ENCODE data around the gene CCDC93. TPM values are rescaled to one million over a fixed set of nuclear protein-coding genes. Genes with fewer than 3 reads are reported as not detected.

CCDC93 gene
- total RNA-seq, 1 experiment from 2014 or later: 27.2 TPM

- DNase-seq (ENCODE audit: low spot score): no peak
- Histone ChIP-seq H3K9me3 (ENCODE audit: low read depth, low read length, poor library complexity, severe bottlenecking) (no peaks in the 10 kb centered on the region), H3K4me1 (ENCODE audit: insufficient read depth, low read length, poor library complexity, severe bottlenecking) (no peaks in the 10 kb centered on the region), H3K36me3 (ENCODE audit: insufficient read depth, low read length, poor library complexity, severe bottlenecking) (peaks cover 12% of the 10 kb centered on the region), H3K27ac (ENCODE audit: low read depth, low read length, poor library complexity, severe bottlenecking) (no peak overlapping the region), H3K4me3 (ENCODE audit: low read depth, low read length, poor library complexity, severe bottlenecking) (no peak overlapping the region), H3K27me3 (replicated peaks; ENCODE audit: insufficient read depth, low read depth, low read length, poor library complexity) (no peaks in the 10 kb centered on the region)
- no TSS peak for BruUV-seq (replicated peaks)
- POLR2A ChIA-PET (ENCODE audit: low non-redundant PET): no interaction called here
- intact Hi-C loops (cut with micrococcal nuclease; ENCODE audit: unreplicated experiment): no loop called here
- TF ChIP-seq EZH2 (IDR thresholded peaks at IDR 0.05; ENCODE audit: borderline replicate concordance, low read depth, low read length, poor library complexity, severe bottlenecking): no peak
- no peak for TF ChIP-seq CTCF (conservative IDR thresholded peaks at IDR 0.05; ENCODE audit: low read depth, low read length)
- CTCF ChIA-PET: interaction anchor here (1.3 kb wide), 1 partner anchor 42 kb away, joined by 3 read pairs; no protein-coding TSS in a partner anchor
Measured at GRCh38 chr2:117961201-117961600, 52.7 kb downstream of the CCDC93 start.

GRCh38 chr2:117960231-117960630, 53.6 kb downstream of the CCDC93 start:
- ChIA-PET POLR2A (ENCODE audit: low non-redundant PET) (no interaction called here), CTCF (no interaction called here)
- no peak overlapping the region for H3K4me3 ChIP-seq (ENCODE audit: low read depth, low read length, poor library complexity, severe bottlenecking)
- H3K27me3 ChIP-seq (replicated peaks; ENCODE audit: insufficient read depth, low read depth, low read length, poor library complexity): no peaks in the 10 kb centered on the region
- TF ChIP-seq CTCF (conservative IDR thresholded peaks at IDR 0.05; ENCODE audit: low read depth, low read length) (no peak), EZH2 (IDR thresholded peaks at IDR 0.05; ENCODE audit: borderline replicate concordance, low read depth, low read length, poor library complexity, severe bottlenecking) (no peak)
- peaks cover 12% of the 10 kb centered on the region for H3K36me3 ChIP-seq (ENCODE audit: insufficient read depth, low read length, poor library complexity, severe bottlenecking)
- H3K27ac ChIP-seq (ENCODE audit: low read depth, low read length, poor library complexity, severe bottlenecking): no peak overlapping the region
- no peak for DNase-seq (ENCODE audit: low spot score)
- H3K9me3 ChIP-seq (ENCODE audit: low read depth, low read length, poor library complexity, severe bottlenecking): no peaks in the 10 kb centered on the region
- no peaks in the 10 kb centered on the region for H3K4me1 ChIP-seq (ENCODE audit: insufficient read depth, low read length, poor library complexity, severe bottlenecking)
- BruUV-seq (replicated peaks): no TSS peak
- intact Hi-C loops (cut with micrococcal nuclease; ENCODE audit: unreplicated experiment): no loop called here

- DNase-seq (ENCODE audit: low spot score): no peak
- H3K36me3 ChIP-seq (ENCODE audit: insufficient read depth, low read length, poor library complexity, severe bottlenecking): peaks cover 20% of the 10 kb centered on the region
- no peaks in the 10 kb centered on the region for H3K9me3 ChIP-seq (ENCODE audit: low read depth, low read length, poor library complexity, severe bottlenecking)
- no peak overlapping the region for H3K4me3 ChIP-seq (ENCODE audit: low read depth, low read length, poor library complexity, severe bottlenecking)
- H3K27me3 ChIP-seq (replicated peaks; ENCODE audit: insufficient read depth, low read depth, low read length, poor library complexity): no peaks in the 10 kb centered on the region
- no TSS peak for BruUV-seq (replicated peaks)
- H3K27ac ChIP-seq (ENCODE audit: low read depth, low read length, poor library complexity, severe bottlenecking): no peak overlapping the region
- POLR2A ChIA-PET (ENCODE audit: low non-redundant PET): no interaction called here
- CTCF ChIA-PET: no interaction called here
- TF ChIP-seq EZH2 (IDR thresholded peaks at IDR 0.05; ENCODE audit: borderline replicate concordance, low read depth, low read length, poor library complexity, severe bottlenecking) (no peak), CTCF (conservative IDR thresholded peaks at IDR 0.05; ENCODE audit: low read depth, low read length) (no peak)
- no peaks in the 10 kb centered on the region for H3K4me1 ChIP-seq (ENCODE audit: insufficient read depth, low read length, poor library complexity, severe bottlenecking)
- intact Hi-C loops (cut with micrococcal nuclease; ENCODE audit: unreplicated experiment): no loop called here
Measured at GRCh38 chr2:117958186-117958585, 55.7 kb downstream of the CCDC93 start.

Data from A673 (cell line).